Fibroblast of skin of scalp (primary cell): ENCODE data around the gene ATP9A.
"Not testable (repeated sequence)": the region's sequence is repeated elsewhere in the genome, so short reads cannot be mapped to it uniquely, and the experiment has no call there.

Experiments used
- DNase-seq: peaks from one replicate; pipeline ENCODE4 v3.0.0-alpha.2; 2013

ATP9A gene

DNA sequence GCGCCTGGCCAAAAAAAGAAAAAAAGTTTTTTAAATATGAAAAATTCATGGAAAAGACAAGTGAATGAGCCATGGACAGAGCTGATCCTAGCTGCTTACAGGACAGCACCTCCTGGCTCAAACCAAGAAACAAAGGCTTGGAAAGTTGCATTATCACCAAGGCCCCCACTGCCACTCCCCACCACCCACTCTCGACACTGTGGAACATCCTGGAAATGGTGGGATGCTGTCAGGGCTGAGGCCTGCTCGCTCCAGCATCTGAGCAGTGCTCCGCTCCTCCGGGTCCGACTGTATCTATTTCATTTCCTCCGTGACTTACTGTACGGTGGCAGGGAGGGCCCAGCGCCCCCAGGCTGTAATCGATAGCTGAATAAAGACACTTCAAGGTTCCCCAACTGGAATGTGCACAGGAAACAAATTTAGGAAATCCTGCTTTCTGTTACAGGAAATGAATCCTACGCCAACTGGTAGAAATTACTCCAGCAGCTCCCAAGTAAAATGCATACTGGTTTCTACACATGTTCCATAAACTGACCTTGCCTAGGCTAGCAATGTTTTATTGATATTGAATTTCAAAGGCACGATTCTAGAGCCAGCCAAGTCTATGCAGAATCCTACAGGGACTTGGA is 116.2 kb downstream of the ATP9A start:
- DNase-seq, result no peak

DNA sequence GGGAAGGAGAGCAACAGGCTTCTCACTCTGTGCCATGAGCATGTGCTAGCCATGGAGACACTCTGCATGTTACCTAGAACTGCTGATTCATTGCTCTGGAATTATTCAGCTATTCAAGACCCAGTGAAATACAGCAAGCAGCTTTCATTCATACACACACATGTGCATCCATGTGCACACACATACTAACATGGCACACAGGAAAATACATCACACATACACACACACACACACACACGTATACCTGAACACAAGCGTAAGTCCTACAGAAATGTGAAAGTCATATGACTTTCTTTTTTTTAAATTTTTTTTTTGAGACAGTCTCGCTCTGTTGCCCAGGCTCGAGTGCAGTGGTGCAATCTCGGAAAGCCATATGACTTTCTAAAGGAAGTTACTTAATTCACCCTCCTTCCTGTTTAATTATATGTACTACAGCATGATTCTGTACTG is 117.5 kb downstream of the ATP9A start:
- peak; percentile 58 for DNase-seq

DNA sequence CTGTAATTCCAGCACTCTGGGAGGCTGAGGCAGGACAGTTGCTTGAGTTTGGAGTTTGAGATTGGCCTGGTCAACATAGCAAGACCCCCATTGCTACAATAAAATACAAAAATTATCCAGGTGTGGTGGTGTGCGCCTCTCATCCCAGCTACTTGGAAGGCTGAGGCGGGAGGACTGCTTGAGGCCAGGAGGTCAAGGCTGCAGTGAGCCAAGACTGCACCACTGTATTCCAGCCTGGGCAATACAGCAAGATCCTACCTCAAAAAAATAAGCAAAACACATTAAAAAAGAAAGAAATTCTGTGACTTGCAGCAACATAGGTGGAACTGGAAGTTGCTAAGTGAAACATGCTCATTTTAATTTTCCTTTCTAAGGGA is 119.6 kb downstream of the ATP9A start:
- DNase-seq, result no peak

DNA sequence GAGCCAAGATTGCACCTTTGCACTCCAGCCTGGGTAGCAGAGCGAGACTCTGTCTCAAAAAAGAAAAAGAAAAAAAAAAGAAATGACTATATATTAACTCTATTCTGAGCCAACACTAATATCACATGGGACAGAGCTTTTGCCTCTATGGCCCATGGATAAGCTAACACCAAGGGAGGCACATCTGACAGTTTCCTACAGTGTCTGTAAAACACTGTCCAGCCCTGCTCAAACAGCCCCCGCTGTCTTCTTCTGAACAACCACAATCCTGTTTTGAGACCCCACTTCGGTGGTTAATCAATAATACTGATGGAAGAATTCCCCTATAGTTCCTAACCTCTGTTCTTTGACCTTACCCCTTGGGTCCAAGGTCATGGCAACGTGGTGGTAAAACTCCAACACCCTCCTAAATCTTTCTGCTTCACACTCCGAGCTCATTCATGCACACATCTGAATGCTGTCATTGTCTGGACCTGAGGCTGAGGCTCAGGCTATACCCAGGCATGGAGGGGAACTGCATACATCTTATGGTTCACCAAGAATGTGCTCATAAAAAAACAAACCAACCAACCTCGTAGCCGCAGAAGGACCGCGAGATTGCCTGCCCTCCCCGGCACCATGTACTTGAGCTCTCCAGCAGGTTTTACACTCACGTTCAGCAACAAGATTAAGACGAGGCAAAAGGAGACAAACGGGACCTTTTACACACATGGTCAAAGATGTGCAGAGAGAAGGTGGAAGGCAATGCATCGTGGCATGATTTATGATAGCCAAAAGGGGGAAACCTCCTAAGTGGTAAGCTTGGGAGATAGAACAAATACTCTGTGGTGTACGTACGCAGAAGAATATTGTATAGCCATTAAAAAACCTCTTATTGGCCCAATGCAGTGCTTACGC is 120.3 kb downstream of the ATP9A start:
- no peak for DNase-seq

DNA sequence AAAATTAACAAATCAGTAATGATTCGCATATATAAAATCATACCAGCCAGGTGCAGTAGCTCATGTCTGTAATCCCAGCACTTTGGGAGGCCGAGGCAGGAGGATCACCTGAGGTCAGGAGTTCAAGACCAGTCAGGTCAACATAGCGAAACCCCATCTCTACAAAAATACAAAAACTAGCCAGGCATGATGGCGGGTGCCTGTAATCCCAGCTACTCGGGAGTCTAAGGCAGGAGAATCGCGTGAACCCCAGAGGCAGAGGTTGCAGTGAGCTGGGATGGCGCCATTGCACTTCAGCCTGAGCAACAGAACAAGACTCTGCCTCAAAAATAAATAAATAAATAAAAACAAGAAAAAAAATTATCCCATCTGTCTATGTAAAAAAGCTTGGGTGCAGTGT is 124.4 kb downstream of the ATP9A start:
- DNase-seq, result not testable (repeated sequence)

DNA sequence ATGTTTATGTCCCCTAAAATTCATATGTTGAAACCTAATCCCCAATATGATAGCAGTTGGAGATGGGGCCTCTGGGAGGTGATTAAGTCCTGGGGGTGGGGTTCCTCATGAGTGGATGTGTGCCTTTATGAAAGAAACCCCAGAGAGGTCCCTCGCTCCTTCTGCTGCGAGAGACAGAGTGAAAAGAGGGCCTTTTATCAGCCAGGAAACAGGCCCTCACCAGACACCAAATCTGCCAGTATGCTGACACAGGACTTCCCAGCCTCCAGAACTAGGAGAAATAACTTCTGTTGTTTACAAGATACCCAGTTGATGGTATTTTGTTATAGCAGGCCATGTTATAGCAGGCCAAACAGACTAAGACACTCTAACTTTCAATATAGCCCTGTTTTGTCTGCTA is 124.8 kb downstream of the ATP9A start:
- DNase-seq, result no peak

DNA sequence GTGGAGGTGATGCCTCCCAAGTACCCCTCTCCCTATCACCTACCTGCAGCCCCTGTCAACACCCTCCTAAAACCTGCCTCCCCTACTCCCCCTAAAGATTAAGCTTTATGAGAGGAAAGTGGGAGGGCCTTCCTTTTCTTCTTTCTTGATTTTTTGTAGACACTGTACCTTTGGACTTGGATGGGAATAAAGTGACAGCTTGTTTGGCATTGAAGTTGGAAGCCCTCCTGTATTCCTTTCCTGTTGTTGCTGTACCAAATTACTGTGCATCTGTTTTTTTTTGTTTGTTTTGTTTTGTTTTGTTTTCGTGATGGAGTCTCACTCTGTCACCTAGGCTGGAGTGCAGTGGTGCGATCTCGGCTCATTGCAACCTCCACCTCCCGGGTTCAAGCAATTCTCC is 126.3 kb downstream of the ATP9A start:
- no peak for DNase-seq

DNA sequence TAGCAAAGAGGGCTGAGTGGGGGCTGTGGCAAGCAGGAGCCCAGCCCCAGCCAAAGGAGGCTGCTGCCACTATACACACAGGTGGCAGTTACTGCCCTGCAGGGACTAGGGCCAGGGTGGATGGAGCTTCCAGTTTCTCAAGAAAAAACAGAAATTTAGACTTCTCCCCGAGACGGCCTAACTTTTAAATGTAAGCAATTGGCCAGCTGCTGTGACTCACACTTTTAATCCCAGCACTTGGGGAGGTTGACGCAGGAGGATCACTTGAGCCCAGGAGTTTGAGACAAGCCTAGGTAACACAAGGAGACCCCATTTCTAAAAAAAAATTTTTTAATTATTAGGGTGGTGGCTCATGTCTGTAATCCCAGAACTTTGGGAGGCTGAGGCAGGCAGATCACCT is 127.4 kb downstream of the ATP9A start:
- DNase-seq, result no peak

DNA sequence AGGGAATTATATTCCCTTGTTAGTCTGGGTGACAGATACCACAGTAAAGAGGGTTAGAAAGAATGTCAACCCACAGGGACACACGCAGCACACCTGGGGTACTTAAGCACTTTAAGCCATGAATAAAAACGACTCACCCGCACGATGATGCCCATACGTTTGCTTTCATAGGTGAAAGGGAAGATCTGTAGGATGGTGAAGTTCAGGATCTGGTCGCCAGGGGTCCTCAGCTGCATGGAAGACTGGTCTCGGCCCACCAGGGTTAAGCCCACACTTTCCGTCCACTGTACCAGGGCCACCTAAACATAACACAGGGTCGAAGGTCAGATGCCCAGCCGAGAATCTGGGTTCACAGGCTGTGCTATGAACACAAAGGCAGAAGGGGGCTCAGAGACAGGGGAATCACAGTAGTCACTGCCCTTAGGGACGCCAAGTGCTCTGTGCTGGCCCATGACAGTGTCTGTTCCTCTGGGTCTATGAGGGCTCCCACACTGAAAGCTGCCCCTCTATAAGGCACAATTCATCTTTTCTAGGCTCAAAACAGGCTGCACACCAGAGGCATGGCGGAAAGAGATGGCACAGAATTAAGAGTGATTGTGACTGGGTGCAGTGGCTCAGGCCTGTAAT is 128.9 kb downstream of the ATP9A start:
- peak; percentile 62 for DNase-seq

DNA sequence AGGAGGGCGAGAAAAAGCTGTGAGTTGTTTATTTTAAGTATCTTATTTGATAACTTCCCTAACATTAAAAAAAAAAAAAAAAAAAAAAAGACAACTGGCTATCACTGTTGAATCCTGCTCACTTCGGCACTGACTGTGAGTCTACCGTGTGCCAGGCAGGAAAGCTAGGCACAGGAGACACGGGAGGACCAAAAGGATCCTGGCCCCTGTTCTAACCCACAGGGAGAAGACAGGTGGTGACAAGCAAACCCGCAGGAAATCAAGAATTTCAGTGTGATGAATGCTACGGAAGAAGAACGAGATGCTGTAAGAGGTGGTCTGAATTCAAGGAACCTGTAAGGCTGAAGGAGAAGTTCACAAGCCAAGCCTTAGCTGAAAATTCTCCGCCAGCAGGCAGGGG is 130.9 kb downstream of the ATP9A start:
- DNase-seq, result no peak

DNA sequence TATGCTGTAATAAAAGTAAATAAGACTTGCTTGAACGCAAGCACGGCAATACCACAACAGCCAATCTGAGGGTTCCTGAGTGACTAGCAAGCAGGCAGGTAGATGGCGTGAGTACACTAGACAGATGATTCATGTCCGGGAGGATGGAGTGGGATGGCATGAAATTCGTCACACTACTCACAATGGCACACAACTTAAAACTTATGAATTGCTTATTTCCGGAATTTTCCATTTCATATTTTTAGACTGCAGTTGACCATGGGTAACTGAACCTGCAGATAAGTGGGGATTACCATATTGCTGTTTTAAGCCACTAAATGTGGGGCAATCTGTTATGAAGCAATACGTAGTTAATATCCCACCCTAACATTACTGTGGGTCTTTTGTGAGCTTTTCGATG is 132.1 kb downstream of the ATP9A start:
- no peak for DNase-seq

DNA sequence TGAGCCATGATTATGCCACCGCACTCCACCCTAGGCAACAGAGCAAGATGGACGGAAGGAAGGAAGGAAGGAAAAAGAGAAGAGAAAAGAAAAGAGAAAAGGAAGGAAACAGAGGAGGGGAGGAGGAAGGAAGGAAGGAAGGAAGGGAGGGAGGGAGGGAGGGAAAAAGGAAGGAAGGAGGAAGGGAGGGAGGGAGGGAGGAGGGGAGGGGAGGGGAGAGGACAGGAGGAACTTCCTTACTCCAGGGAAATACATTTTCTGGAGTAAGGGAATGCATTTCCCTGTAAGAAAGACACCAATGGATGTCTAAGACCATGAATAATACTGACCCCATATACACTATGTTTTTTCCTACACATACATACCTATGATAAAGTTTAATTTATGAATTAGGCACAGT is 132.5 kb downstream of the ATP9A start:
- DNase-seq, result no peak

DNA sequence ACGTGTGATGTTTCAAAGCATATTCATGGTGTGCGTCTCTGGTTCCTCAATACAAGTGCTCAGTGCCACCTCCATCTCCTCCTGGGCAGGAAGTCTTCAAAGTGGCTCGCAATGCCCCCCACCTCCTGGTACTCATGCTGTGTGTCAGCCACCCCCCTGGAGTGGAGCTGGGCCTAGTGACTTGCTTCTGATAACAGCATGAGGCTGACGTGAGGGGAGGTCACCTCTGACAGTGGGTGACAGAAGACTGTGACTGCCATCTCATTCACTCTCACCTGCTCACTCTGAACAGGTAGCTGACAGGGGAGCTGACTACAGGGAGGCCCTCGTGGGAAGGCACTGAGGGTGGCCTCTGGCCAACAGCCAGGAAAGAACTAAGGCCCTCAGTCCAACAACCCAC is 133.3 kb downstream of the ATP9A start:
- no peak for DNase-seq

DNA sequence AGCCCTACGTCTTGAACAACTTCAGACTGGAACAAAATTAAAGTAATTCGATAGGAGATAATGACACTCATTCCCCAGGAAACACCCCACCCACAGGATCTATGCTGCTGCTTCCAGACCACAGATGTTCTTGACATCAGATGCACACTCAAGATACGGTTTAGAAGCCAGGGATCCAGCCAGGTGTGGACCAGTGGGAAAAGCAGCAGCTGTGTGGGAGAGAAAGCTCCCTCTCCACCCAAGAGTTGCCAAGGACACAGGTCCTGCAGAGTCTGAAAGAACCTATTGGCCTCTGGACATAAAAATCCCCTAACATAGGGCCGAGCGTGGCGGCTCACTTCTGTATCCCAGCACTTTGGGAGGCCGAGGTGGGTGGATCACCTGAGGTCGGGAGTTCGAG is 133.9 kb downstream of the ATP9A start:
- DNase-seq, result no peak

DNA sequence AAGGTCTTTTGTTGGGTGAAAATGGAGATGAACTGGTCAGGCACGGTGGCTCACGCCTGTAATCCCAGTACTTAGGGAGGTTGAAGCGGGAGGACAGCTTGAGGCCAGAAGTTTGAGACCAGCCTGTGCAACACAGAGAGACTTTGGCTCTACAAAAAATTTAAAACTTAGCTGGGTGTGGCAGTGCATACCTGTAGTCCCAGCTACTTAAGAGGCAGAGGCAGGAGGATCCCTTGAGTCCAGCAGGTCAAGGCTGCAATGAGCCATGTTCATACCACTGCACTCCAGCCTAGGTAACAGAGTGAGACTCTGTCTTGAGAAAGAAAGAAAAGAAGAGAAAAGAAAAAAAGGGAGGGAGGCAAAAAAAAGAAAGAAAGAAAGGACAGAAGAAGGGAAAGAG is 134.8 kb downstream of the ATP9A start:
- no peak for DNase-seq

DNA sequence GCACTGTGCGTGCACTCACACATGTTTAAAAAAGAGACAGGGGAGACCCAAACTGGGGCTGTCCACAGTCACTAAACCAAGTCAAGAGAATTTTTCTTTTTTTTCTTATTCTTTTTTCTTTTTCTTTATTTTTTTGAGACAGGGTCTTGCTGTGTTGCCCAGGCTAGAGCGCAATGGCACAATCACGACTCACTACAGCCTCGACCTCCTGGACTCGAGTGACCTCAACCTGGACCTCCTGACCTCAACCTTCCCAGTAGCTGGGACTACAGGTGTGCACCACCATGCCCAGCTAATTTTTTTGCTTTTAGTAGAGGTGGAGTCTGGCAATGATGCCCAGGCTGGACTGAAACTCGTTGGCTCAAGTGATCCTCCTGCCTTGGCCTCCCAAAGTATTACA is 136.2 kb downstream of the ATP9A start:
- DNase-seq, result no peak

DNA sequence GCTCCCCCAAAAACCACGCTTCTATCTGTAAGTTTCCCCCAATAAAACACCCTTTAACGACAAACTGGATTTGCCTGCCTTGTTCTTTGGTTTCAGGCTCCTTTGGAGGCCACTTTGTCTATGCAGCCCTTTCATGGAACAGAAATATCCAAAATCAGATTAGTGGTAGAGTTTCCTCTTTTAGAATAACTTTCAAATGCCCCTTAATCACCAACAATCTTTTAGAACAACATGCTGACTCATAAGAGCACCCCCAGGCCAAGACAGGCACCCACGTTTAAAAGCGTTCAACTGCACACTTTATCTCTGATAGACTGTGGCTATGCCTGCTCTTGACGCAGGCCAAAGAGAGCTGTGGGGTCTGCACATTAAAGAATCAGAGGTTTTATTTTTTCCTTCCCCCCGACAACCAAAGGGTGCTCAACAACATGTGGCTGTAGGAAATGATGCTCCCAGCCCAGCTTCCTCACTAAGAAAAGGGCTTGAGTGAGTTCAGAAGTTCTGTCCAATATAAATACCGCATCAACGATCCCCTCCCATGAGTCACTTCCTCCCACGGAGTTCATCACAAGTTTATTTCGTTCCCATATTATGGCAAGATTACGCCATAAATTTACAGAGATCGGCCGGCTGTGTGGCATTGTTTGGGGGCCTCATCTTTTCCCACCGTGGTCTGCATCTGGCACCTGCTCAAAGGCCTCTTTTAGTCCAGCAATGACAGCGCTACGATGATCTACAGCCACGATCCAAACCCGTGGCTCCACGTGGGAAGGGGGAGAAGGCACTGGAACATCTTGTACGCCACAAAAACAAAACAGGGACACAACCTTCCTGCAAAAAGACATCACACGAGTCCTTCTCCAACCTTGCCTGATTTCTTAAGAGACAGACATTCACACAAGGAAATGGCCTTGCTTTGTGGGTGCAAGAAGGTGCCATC is 136.9 kb downstream of the ATP9A start:
- peak; percentile 96 for DNase-seq

DNA sequence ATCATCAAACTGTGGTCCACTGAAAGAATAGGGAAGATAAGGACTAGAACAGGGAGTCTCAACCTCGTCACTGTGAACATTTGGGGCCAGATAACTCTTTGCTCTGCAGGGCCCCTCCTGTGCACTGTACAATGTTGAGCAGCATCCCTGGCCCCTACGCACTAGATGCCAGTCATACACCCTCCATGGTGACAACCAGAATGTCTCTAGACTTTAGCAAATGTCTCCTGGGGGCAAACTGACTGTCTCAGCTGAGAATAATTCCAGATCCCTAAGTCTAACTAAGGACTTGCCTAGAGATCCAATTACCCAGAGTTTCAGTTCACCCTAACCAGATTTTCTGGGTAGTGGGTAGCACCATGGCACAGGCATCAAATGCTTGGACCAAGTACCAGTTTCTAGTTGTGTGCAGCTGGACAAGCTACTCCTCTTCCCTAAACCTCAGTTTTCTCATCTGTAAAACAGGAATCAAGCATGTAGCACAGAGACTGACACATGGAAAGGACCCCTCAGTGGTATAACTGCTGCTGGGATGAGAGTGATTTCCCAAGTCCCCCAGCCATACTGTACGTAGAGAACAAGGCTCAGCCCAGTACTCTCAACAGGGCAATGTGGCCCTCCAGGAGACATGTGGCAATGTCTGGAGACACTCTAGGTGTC is 138.7 kb downstream of the ATP9A start:
- DNase-seq, result no peak

DNA sequence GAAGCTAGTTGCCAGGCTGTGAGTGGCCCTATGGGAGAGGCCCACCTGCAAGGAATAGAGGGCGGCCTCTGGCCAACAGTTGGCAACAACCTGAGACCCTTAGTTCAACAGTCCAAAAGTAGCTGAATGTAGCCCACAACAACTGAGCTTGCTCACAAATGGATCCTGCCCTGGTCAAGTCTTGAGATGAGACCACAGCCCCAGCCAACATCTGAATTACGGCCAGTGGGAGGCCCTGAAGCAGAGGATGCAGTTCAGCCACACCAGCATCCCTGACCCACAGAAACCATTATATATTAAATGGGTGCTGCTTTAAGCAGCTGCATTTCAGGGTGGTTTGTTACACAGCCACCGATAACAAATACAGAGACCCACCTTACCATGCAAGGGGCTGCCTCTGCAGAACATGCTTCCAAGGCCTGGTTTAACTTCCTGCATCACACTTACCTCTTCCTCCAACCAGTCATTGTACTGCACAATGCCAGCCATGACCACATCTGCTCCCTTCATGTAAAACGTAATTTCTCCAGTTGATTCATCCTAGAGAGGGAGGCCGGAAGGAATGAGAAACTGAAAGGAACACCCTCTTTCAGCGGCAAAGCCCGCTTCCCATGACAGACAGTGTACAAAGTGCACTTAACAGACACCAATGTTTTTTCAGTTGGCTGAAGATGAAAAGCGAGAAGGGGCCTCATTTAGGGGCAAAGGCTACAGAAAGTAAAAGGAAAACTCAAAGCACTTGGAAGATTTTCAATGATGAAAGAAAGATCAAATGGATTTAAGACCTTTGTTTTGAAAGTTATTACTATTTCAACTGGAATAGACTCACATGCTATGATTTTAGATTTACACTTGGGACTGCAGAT is 139.4 kb downstream of the ATP9A start:
- DNase-seq, result peak; percentile 49

DNA sequence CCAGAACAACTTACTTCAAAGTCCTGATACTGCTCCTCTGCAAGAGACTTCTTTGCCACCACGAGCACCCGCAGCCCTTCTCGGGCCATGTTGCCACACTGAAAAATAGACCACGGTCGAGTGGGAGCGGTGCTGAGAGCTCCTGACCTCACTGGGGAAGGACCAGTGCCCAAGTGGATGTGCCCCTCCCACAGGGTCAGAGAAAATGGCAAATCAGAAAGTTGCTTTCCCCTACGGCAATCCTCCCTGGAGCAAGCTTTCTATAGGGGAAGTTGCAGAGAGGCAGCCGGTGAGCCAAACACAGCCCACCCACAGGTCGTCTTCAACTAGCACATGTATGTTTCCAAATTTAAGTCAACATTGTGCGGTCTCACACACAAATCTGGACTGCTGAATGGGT is 140.6 kb downstream of the ATP9A start:
- DNase-seq, result no peak

DNA sequence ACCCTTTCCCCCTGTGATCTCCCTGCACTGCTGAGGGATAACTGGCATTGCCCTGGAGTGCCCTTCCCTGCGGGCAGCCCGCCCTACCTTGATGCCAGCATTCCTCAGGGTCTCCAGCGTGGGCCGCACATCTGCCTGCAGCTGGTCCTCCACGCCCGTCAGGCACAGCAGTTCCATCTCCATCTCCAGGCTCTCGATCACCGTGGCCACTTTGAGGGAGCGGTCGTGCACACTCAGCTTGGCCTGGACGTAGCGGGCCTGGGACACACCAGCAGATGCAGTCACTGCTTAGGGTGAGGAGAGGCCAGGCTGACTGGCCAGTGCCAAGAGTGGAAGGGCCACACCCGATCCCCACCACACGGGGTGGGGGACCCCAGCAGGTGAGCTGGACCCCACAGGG is 143.1 kb downstream of the ATP9A start:
- no peak for DNase-seq
